ENCODE measurements around the gene CST9L. TPM values are rescaled to one million over a fixed set of nuclear protein-coding genes. Genes with fewer than 3 reads are reported as not detected.

CST9L gene
- total RNA-seq, 2 experiments from 2014 or later: not detected

- DNase-seq (no peak), ATAC-seq (no peak)
- Mint-ChIP-seq H3K36me3 (ENCODE audit: low read depth) (no peaks in the 10 kb centered on the region), H3K9me3 (ENCODE audit: low read depth) (no peaks in the 10 kb centered on the region), H3K27me3 (peaks cover 26% of the 10 kb centered on the region), H3K4me1 (no peaks in the 10 kb centered on the region), H3K27ac (no peak overlapping the region), H3K4me3 (no peak overlapping the region)
- intact Hi-C loops (cut with DNase I, micrococcal nuclease): no loop called here
- CTCF ChIA-PET: no interaction called here
- POLR2A ChIA-PET: no interaction called here
These were observed 26.5 kb downstream of the CST9L start for GRCh38 chr20:23541776-23542175.

DNA sequence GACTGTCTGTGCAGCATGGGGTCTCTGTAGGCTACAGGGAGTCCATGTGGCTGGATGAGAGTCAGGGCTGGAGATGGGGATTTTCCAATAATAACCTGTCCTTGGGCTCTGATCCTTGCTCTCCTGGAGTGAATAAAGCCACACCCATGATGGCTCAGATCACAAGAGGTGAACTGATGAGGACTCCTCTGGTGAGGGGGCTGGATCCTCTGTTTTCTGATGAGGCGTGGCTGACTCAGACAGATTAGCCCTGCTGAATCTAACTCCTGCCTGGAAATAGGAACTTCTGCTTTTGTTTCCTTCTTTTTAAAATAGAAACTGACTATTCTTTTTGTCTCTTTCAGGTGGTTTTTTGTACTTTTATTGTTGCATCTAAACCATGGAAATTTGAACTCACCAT lies 27.0 kb downstream of the CST9L start:
- DNase-seq (no peak), ATAC-seq (no peak)
- peaks cover 26% of the 10 kb centered on the region for H3K27me3 Mint-ChIP-seq
- H3K27ac Mint-ChIP-seq: no peak overlapping the region
- no peaks in the 10 kb centered on the region for H3K9me3 Mint-ChIP-seq (ENCODE audit: low read depth)
- H3K4me1 Mint-ChIP-seq: no peaks in the 10 kb centered on the region
- no peaks in the 10 kb centered on the region for H3K36me3 Mint-ChIP-seq (ENCODE audit: low read depth)
- POLR2A ChIA-PET: no interaction called here
- intact Hi-C loops (cut with DNase I, micrococcal nuclease): no loop called here
- H3K4me3 Mint-ChIP-seq: no peak overlapping the region
- CTCF ChIA-PET: no interaction called here

GRCh38 chr20:23540624-23541023 lies 27.7 kb downstream of the CST9L start:
- no peak overlapping the region for H3K4me3 Mint-ChIP-seq
- H3K27ac Mint-ChIP-seq: no peak overlapping the region
- peaks cover 26% of the 10 kb centered on the region for H3K27me3 Mint-ChIP-seq
- no peaks in the 10 kb centered on the region for H3K36me3 Mint-ChIP-seq (ENCODE audit: low read depth)
- CTCF ChIA-PET: interaction anchor here (0.5 to 1.2 kb wide), 2 partner anchors 66 to 391 kb away, joined by 3 read pairs; no protein-coding TSS in a partner anchor
- intact Hi-C loops (cut with DNase I, micrococcal nuclease): no loop called here
- no peak for ATAC-seq
- H3K9me3 Mint-ChIP-seq (ENCODE audit: low read depth): no peaks in the 10 kb centered on the region
- H3K4me1 Mint-ChIP-seq: no peaks in the 10 kb centered on the region
- no peak for DNase-seq
- POLR2A ChIA-PET: no interaction called here

- H3K9me3 Mint-ChIP-seq (ENCODE audit: low read depth): no peaks in the 10 kb centered on the region
- no peak overlapping the region for H3K27ac Mint-ChIP-seq
- intact Hi-C loops (cut with DNase I, micrococcal nuclease): no loop called here
- H3K4me3 Mint-ChIP-seq: no peak overlapping the region
- DNase-seq (no peak), ATAC-seq (no peak)
- POLR2A ChIA-PET: no interaction called here
- no peaks in the 10 kb centered on the region for H3K4me1 Mint-ChIP-seq
- H3K27me3 Mint-ChIP-seq: peaks cover 20% of the 10 kb centered on the region
- CTCF ChIA-PET: no interaction called here
- H3K36me3 Mint-ChIP-seq (ENCODE audit: low read depth): no peaks in the 10 kb centered on the region
These were observed 31.3 kb downstream of the CST9L start for GRCh38 chr20:23537030-23537429.

DNA sequence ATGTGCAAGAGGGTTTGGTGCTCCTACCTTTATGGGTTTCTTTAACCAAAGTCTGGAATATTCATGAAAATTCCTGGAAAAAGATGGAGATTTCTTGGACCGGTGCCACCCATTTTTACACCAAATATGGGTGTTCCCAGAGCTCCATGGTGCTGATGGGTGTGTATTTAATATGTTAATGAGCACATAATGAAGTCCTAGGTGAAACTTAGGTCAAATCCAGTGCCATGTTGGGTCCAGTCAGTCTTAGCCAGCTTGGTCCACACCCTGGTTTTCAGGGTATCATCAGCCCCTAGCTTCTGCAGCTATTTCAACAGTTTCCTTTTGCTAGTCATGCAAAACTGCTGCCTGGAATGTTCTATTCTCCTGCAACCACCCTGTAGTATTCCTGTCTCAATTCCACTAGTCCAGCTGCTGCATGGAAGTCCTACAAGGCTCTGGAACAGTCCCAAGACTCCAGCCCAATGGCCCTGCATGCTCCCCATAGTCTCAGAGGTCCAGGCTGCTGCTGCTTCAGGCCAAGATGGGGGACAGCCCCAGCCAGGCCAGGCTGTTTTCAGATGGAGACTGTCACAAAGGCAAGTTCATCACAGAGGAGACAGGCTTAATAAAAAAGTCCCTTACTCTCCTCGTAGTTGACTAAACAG lies 31.8 kb downstream of the CST9L start:
- H3K27ac Mint-ChIP-seq: no peak overlapping the region
- peaks cover 17% of the 10 kb centered on the region for H3K27me3 Mint-ChIP-seq
- ATAC-seq (no peak), DNase-seq (no peak)
- no peaks in the 10 kb centered on the region for H3K4me1 Mint-ChIP-seq
- no peaks in the 10 kb centered on the region for H3K36me3 Mint-ChIP-seq (ENCODE audit: low read depth)
- no peak overlapping the region for H3K4me3 Mint-ChIP-seq
- H3K9me3 Mint-ChIP-seq (ENCODE audit: low read depth): no peaks in the 10 kb centered on the region
- ChIA-PET POLR2A (no interaction called here), CTCF (interaction anchor here (0.5 to 0.6 kb wide), 2 partner anchors 33 to 76 kb away, joined by 3 read pairs; no protein-coding TSS in a partner anchor)
- intact Hi-C loops (cut with DNase I, micrococcal nuclease): no loop called here

- CTCF ChIA-PET: no interaction called here
- H3K4me1 Mint-ChIP-seq: peaks cover 3% of the 10 kb centered on the region
These were observed 33.3 kb downstream of the CST9L start for GRCh38 chr20:23534801-23535593.

DNA sequence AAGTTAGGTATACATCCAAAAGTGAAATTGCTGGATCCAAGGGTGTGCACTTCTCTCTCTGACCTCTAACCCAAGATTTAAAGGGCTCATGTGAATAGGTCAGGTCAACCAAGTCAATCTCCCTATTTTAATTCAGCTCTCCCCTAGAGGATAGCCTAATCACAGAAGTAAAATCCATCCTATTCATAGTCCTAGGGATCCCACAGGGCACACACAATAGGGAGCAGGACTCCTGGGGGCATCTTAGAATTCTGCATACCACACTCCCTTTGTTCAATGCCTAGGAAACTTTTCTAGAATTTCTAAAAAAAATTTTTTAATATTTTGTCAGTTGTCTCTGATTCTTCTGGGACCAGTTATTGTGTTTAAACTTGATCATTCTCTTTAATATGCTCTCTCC lies 35.1 kb downstream of the CST9L start:
- peaks cover 3% of the 10 kb centered on the region for H3K27me3 Mint-ChIP-seq

More at GRCh38 chr20:23534801-23535593, 33.3 kb downstream of the CST9L start:
- no peak overlapping the region for H3K4me3 Mint-ChIP-seq
- intact Hi-C loops (cut with DNase I, micrococcal nuclease): no loop called here
- POLR2A ChIA-PET: no interaction called here
- ATAC-seq (no peak), DNase-seq (no peak)
- no peaks in the 10 kb centered on the region for H3K9me3 Mint-ChIP-seq (ENCODE audit: low read depth)
- no peaks in the 10 kb centered on the region for H3K36me3 Mint-ChIP-seq (ENCODE audit: low read depth)
- no peak overlapping the region for H3K27ac Mint-ChIP-seq
- H3K27me3 Mint-ChIP-seq: peaks cover 14% of the 10 kb centered on the region

DNA sequence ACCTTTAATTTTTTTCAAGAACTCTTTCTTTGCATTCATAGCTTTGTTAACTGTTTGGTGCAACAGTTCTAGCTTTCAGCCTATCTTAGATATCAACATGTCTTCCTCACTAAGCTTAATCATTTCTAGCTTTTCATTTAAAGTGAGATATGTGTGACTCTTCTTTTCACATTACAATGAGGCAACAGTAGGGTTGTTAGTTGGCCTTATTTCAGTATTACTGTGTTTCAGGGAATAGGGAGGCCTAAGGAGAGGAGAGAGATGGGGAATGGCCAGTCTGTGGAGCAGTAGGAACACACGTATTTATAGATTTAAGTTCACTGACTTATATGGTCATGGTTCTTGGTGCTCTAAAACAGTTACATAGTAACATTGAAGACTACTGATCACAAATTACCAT lies 35.8 kb downstream of the CST9L start:
- Mint-ChIP-seq H3K27ac (no peak overlapping the region), H3K9me3 (ENCODE audit: low read depth) (peaks cover 11% of the 10 kb centered on the region), H3K36me3 (ENCODE audit: low read depth) (no peaks in the 10 kb centered on the region), H3K4me3 (no peak overlapping the region), H3K27me3 (peaks cover 3% of the 10 kb centered on the region), H3K4me1 (peaks cover 6% of the 10 kb centered on the region)
- ATAC-seq (peak; percentile 47), DNase-seq (no peak)
- ChIA-PET CTCF (no interaction called here), POLR2A (no interaction called here)
- intact Hi-C loops (cut with DNase I, micrococcal nuclease): no loop called here

More for the DNA sequence above, 35.1 kb downstream of the CST9L start:
- peaks cover 8% of the 10 kb centered on the region for H3K9me3 Mint-ChIP-seq (ENCODE audit: low read depth)
- ChIA-PET POLR2A (no interaction called here), CTCF (no interaction called here)
- DNase-seq (no peak), ATAC-seq (no peak)
- no peak overlapping the region for H3K27ac Mint-ChIP-seq
- no peaks in the 10 kb centered on the region for H3K36me3 Mint-ChIP-seq (ENCODE audit: low read depth)
- intact Hi-C loops (cut with DNase I, micrococcal nuclease): no loop called here
- no peak overlapping the region for H3K4me3 Mint-ChIP-seq
- H3K4me1 Mint-ChIP-seq: peaks cover 6% of the 10 kb centered on the region

DNA sequence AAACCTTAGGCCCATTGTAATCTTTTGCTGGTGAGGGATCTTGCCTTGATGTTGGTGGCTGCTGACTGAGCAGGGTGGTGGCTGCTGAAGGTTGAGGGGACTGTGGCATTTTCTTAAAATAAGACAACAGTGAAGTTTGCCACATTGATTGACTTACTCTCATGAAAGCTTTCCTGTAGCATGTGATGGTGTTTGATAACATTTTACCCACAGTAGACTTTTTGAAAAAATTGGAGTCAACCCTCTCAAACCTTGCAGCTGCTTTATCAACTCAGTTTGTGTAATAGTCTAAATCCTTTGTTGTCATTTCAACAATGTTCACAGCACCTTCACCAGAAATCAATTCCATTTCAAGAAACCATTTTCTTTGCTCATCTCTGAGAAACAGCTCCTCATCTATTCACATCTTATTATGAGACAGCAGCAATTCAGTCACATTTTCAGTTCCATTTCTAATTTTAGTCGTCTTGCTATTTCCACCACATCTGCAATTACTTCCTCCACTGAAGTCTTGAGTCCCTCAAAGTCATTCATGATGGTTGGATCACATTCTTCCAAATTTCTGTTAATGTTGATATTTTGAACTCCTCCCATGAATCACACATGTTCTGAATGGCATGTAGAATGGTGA lies 37.2 kb downstream of the CST9L start:
- Mint-ChIP-seq H3K27ac (no peak overlapping the region), H3K9me3 (ENCODE audit: low read depth) (peaks cover 14% of the 10 kb centered on the region), H3K27me3 (peaks cover 6% of the 10 kb centered on the region), H3K4me3 (no peak overlapping the region), H3K36me3 (ENCODE audit: low read depth) (peaks cover 3% of the 10 kb centered on the region), H3K4me1 (peaks cover 6% of the 10 kb centered on the region)
- DNase-seq: no peak
- ATAC-seq: peak; percentile 19
- intact Hi-C loops (cut with DNase I, micrococcal nuclease): no loop called here
- CTCF ChIA-PET: interaction anchor here (0.6 kb wide), 2 partner anchors 202 to 1974 kb away, joined by 3 read pairs; no protein-coding TSS in a partner anchor
- POLR2A ChIA-PET: no interaction called here

DNA sequence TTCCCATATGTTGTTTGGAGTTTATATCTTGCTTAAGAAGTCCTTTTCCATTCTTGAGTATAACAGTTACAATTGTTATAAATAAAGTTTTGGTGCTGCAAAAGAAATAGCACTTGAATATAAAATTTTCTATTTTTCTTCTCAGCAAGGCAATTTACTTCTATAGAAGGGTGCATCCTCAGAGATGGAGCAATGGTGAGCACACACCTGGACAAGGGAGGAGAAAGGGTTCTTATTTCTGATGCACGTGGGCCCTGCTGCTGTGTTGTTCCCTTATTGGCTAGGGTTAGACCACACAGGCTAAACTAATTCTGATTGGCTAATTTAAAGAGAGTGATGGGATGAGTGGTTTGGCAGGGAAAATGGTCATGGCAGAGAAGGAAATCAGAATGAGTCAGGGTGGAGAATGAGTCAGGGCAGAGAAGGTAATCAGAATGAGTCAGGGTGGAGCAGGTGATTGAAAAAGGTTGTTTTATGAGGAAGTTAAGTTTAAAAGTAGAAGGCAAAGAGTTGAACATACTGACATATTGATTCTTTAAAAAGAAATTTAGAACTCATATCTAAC lies 39.3 kb downstream of the CST9L start:
- Mint-ChIP-seq H3K4me1 (peaks cover 6% of the 10 kb centered on the region), H3K36me3 (ENCODE audit: low read depth) (peaks cover 3% of the 10 kb centered on the region), H3K27ac (no peak overlapping the region), H3K27me3 (peaks cover 6% of the 10 kb centered on the region), H3K9me3 (ENCODE audit: low read depth) (peaks cover 14% of the 10 kb centered on the region), H3K4me3 (no peak overlapping the region)
- ChIA-PET POLR2A (no interaction called here), CTCF (no interaction called here)
- ATAC-seq (no peak), DNase-seq (peak; percentile 9)
- intact Hi-C loops (cut with DNase I, micrococcal nuclease): no loop called here

DNA sequence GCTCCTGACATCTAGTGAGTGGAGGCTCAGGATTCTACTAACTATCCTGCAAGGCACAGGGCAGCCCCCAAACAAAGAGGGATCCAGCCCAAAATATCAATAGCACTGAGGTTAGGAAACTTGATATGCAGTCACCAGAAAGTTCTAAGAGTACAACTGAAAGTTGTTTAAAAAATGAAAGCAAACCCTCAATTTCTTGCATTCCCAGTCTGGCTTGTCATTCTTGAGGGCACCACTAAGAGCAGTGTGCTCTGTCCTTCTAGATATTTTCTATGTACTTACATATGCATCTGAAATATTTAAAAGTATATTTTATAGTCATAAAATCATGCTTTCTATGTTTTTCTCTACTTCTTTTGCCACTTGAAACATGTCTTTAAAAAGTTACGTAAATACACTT lies 41.4 kb downstream of the CST9L start:
- no peak for ATAC-seq
- H3K9me3 Mint-ChIP-seq (ENCODE audit: low read depth): peaks cover 14% of the 10 kb centered on the region
- peaks cover 6% of the 10 kb centered on the region for H3K4me1 Mint-ChIP-seq
- no peak for DNase-seq
- H3K4me3 Mint-ChIP-seq: no peak overlapping the region
- ChIA-PET POLR2A (no interaction called here), CTCF (no interaction called here)
- no peak overlapping the region for H3K27ac Mint-ChIP-seq
- intact Hi-C loops (cut with DNase I, micrococcal nuclease): no loop called here
- peaks cover 6% of the 10 kb centered on the region for H3K27me3 Mint-ChIP-seq
- peaks cover 3% of the 10 kb centered on the region for H3K36me3 Mint-ChIP-seq (ENCODE audit: low read depth)

Data from activated CD4-positive, alpha-beta T cell treated with anti-CD3 and anti-CD28 coated beads for 36 hours (primary cell).